Stimulated activated naive B cell treated with anti-CD40 and anti-IgM and Interleukin-4, amounts not matched to agents 10 μg/mL and 1 μg/mL and 100 μg/mL, for 72 hours (primary cell): ENCODE measurements around the gene PRDX4.
"Not testable (repeated sequence)": the region's sequence is repeated elsewhere in the genome, so short reads cannot be mapped to it uniquely, and the experiment has no call there.

Experiments
- ATAC-seq, 2 donors: fragments of 150-1000 bp; cut with Tn5 transposase; replicated peaks; 2 replicates each; pipeline ENCODE4 v1.10.0; 2021; ENCODE audit warnings: moderate library complexity in 1 of 2
- DNase-seq: peaks from one replicate; pipeline ENCODE4 v3.0.0; 2021
- H3K27ac Mint-ChIP-seq: one replicate; pipeline ENCODE4 v1.8.0; 2022; ENCODE audit warnings: mild to moderate bottlenecking, mixed read lengths
- H3K27me3 Mint-ChIP-seq, 2 donors: one replicate each; pipeline ENCODE4 v1.8.0; 2022; ENCODE audit warnings: mixed read lengths in 2 of 2
- H3K36me3 Mint-ChIP-seq, 2 donors: one replicate each; pipeline ENCODE4 v1.8.0; 2022; ENCODE audit warnings: mixed read lengths in 2 of 2, mild to moderate bottlenecking in 1 of 2
- H3K4me1 Mint-ChIP-seq, 2 donors: one replicate each; pipeline ENCODE4 v1.8.0; 2022; ENCODE audit warnings: mixed read lengths in 2 of 2, mild to moderate bottlenecking in 1 of 2
- H3K4me3 Mint-ChIP-seq, 2 donors: one replicate each; pipeline ENCODE4 v1.8.0; 2022; ENCODE audit warnings: mild to moderate bottlenecking in 2 of 2, mixed read lengths in 2 of 2, moderate library complexity in 1 of 2
- H3K9me3 Mint-ChIP-seq, 2 donors: one replicate each; pipeline ENCODE4 v1.8.0; 2022; ENCODE audit warnings: mixed read lengths in 2 of 2, mild to moderate bottlenecking in 1 of 2

PRDX4 gene

DNA sequence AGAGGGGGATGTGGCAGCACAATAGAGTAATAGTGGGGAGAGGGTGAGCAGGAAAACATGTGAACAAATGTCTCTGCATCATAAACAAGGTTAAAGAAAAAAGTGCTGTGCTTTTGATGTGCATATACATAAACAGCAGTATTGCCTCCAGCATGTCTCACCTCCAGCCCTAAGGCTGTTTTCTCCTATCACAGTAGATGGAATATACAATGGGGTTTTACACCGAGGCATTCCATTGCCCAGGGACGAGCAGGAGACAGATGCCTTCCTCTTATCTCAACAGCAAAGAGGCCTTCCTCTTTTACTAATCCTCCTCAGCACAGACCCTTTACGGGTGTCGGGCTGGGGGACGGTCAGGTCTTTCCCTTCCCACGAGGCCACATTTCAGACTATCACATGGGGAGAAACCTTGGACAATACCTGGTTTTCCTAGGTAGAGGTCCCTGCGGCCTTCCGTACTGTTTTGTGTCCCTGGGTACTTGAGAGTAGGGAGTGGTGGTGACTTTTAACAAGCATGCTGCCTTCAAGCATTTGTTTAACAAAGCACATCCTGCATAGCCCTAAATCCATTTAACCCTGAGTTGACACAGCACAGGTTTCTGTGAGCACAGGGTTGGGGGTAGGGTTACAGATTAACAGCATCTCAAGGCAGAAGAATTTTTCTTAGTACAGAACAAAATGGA lies 7.1 kb upstream of the PRDX4 start:
- H3K4me1 Mint-ChIP-seq: peaks cover 6 to 19% of the 10 kb centered on the region in 2 donors
- H3K9me3 Mint-ChIP-seq, ATAC-seq, H3K27me3 Mint-ChIP-seq, H3K36me3 Mint-ChIP-seq, H3K27ac Mint-ChIP-seq, DNase-seq, H3K4me3 Mint-ChIP-seq: not testable (repeated sequence)

DNA sequence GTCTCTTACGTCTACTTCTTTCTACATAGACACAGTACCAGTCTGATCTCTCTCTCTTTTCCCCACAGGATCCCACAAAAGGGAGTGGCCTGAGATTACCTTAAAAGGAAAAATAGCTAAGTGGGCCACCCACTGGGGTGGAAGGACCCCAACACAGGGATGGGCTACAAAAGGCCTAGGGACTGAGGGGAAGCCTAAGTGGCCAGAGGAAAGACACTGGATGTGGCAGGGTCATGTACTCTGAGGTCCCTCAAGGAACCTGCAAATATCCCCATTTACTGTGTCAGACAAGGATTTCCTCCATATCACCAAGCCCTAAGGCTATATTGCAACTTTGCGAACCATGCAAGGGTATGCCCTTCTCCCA lies 6.5 kb upstream of the PRDX4 start:
- Mint-ChIP-seq H3K4me3 (no peak overlapping the region), H3K9me3 (peaks cover 0 to under 1% of the 10 kb centered on the region in 2 donors), H3K27ac (no peak overlapping the region), H3K27me3 (no peaks in the 10 kb centered on the region), H3K36me3 (peaks cover 0 to under 1% of the 10 kb centered on the region in 2 donors), H3K4me1 (peaks cover 6 to 19% of the 10 kb centered on the region in 2 donors)
- no peak for ATAC-seq
- DNase-seq: no peak

DNA sequence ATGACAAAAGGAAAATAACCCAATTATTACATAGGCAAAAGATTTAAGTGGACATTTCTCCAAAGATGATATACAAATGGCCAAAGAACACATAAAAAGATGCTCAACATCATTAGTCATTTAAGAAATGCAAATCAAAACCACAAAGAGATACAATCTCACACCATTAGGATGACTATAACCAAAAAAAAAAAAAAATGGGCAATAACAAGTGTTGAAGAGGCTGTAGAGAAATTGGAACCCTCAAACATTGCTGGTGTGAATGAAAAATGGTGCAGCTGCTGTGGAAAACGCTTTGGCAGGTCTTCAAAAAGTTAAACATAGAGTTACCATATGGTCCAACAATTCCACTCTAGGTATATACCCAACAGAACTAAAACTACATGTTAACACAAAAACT lies 5.6 kb upstream of the PRDX4 start:
- Mint-ChIP-seq H3K9me3 (peaks cover 0 to 5% of the 10 kb centered on the region in 2 donors), H3K36me3 (peaks cover 0 to 4% of the 10 kb centered on the region in 2 donors), H3K27me3 (peaks cover 0 to 5% of the 10 kb centered on the region in 2 donors), H3K4me3 (no peak overlapping the region), H3K4me1 (peaks cover 9 to 24% of the 10 kb centered on the region in 2 donors), H3K27ac (no peak overlapping the region)
- no peak for DNase-seq
- ATAC-seq: no peak

DNA sequence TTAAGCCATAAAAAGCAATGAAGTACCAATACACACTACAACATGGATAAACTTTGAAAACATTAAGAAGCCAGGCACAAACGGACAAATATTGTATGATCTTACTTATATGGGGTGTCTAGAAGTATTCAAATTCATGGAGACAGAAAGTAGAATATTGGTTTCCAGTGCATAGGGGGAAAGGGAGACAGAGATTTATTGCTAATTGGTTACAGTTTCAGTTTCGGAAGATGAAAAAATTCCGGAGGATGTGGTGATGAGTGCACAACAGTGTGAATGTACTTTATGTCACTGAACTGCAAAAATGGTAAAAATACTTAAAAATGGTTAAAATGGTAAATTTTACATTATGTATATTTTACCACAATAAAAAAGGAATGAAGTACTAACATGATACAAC lies 5.1 kb upstream of the PRDX4 start:
- ATAC-seq (peak; percentile 57 to 61), DNase-seq (no peak)
- H3K4me3 Mint-ChIP-seq: no peak overlapping the region
- H3K27me3 Mint-ChIP-seq: peaks cover 0 to 7% of the 10 kb centered on the region in 2 donors
- H3K27ac Mint-ChIP-seq: no peak overlapping the region
- H3K9me3 Mint-ChIP-seq: peaks cover 0 to 5% of the 10 kb centered on the region in 2 donors
- H3K36me3 Mint-ChIP-seq: peaks cover 0 to 4% of the 10 kb centered on the region in 2 donors
- H3K4me1 Mint-ChIP-seq: peaks cover 9 to 24% of the 10 kb centered on the region in 2 donors

DNA sequence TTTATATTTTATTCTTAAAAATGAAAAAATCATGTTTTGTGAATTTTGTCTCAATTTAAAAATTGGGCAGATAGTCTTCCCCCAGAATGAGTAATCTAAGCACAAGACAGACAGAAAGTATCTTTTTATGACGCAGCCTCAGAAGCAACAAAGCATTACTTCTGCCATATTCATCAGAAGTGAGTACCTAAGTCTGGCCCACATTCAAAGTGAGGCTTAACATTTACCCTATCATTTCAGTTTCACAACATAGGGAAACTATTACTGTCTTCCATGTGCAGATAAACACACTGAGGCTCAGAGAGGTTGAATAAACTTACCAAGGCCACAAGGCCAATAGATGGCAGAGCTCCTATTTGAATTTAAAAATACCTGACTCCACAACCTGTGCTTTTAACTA lies 4.4 kb upstream of the PRDX4 start:
- H3K4me1 Mint-ChIP-seq: peaks cover 9 to 24% of the 10 kb centered on the region in 2 donors
- peak; percentile 8 for DNase-seq
- peak; percentile 73 to 78 for ATAC-seq
- H3K36me3 Mint-ChIP-seq: peaks cover 0 to 4% of the 10 kb centered on the region in 2 donors
- peaks cover 0 to 8% of the 10 kb centered on the region in 2 donors for H3K27me3 Mint-ChIP-seq
- H3K9me3 Mint-ChIP-seq: peaks cover 0 to 5% of the 10 kb centered on the region in 2 donors
- H3K4me3 Mint-ChIP-seq: no peak overlapping the region
- H3K27ac Mint-ChIP-seq: no peak overlapping the region

DNA sequence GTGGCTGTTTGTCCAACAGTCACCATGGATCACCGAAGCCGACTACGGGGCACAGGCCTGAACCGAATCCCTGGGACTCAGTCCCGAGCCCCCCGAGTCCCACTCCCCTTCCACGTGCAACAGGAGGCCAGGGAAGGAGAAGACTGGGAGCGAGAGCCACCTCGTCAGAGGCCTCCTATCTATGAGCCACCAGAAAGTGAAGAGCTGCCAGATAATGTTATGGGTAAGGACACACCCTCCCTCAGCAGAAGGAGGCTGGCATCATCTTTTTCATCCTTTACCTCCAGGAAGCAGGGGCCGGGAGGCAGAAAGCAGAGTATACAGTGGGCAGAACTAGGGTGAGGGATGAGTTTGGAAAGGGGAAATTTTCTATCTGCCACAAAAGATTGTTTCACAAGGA lies 2.8 kb upstream of the PRDX4 start:
- ATAC-seq (no peak), DNase-seq (no peak)
- Mint-ChIP-seq H3K27ac (no peak overlapping the region), H3K4me3 (no peak overlapping the region), H3K4me1 (peaks cover 9 to 29% of the 10 kb centered on the region in 2 donors), H3K27me3 (peaks cover 0 to 8% of the 10 kb centered on the region in 2 donors), H3K36me3 (peaks cover 0 to 4% of the 10 kb centered on the region in 2 donors), H3K9me3 (peaks cover 0 to 5% of the 10 kb centered on the region in 2 donors)

DNA sequence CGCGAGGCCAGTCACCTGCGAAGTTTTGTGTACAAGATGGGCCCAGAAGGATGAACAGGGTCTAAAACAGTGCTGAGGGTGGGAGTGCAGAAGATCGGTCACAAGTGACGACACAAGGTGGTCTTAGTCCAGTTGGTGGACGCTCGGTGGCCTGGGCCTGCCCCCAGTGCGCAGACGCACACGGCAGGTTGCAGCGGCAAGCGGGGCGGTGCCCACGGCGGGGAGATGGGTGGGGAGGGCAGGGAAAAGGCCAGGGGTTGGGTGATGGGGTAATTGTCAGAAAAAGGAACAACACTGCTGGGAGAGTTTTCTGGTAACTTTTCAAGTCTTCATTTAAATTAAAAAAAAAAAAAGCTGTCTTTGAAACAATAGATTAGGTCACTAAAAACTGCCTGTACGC lies 1.0 kb upstream of the PRDX4 start:
- ATAC-seq (no peak), DNase-seq (no peak)
- Mint-ChIP-seq H3K4me3 (peak overlapping the region in 1 of 2 donors; percentile 57), H3K27me3 (peaks cover 0 to 8% of the 10 kb centered on the region in 2 donors), H3K36me3 (peaks cover 2 to 4% of the 10 kb centered on the region in 2 donors), H3K27ac (no peak overlapping the region), H3K9me3 (peaks cover 0 to 5% of the 10 kb centered on the region in 2 donors), H3K4me1 (peaks cover 6 to 20% of the 10 kb centered on the region in 2 donors)

DNA sequence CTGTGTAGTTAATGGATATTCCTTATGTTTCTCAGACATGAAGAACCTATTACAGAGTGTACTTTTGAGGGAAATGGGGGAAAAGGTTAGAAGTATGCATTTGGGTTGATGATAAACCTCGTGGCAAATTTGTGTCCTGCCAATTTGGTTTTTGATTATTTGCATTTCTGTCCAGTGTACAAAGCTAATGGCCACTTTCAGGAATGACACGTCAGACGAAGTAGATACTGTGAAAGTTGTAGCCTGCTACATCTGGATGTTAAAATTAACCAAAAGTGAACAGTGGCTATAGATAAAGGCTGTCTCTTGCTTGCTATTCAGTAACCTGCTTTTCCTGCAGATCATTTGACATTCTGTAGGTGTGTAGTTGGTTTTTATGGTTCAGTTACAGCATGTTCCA lies 1.0 kb downstream of the PRDX4 start:
- peak overlapping the region; percentile 93 for H3K27ac Mint-ChIP-seq
- DNase-seq (no peak), ATAC-seq (no peak)
- peaks cover 3 to 11% of the 10 kb centered on the region in 2 donors for H3K4me1 Mint-ChIP-seq
- H3K9me3 Mint-ChIP-seq: peaks cover 0 to 5% of the 10 kb centered on the region in 2 donors
- peaks cover 0 to 8% of the 10 kb centered on the region in 2 donors for H3K27me3 Mint-ChIP-seq
- peaks cover 2 to 9% of the 10 kb centered on the region in 2 donors for H3K36me3 Mint-ChIP-seq
- H3K4me3 Mint-ChIP-seq: peak overlapping the region; percentile 86 to 87

DNA sequence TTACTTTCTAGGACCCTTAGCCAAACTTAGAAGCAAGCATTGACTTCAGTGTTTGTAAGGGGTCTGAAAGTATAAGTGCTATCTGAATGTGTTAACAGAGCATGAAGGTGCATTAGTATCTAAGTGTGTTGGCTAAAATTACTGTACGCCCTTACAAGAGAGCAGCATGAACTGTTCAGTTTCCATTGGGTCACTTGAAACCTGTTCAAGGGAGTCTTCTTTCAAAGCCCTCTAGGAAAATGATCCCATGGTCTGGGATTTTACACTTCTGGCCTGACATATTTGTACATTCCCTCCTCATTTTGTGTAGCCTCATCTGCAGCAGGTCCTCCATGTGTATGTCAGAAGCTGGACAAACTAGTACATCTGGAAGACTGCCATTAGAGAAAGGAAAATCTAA lies 3.2 kb downstream of the PRDX4 start:
- peaks cover 3 to 11% of the 10 kb centered on the region in 2 donors for H3K4me1 Mint-ChIP-seq
- H3K27me3 Mint-ChIP-seq: peaks cover 0 to 8% of the 10 kb centered on the region in 2 donors
- no peak for DNase-seq
- no peak for ATAC-seq
- peaks cover 0 to 5% of the 10 kb centered on the region in 2 donors for H3K9me3 Mint-ChIP-seq
- no peak overlapping the region for H3K27ac Mint-ChIP-seq
- no peak overlapping the region for H3K4me3 Mint-ChIP-seq
- H3K36me3 Mint-ChIP-seq: peaks cover 3 to 9% of the 10 kb centered on the region in 2 donors

DNA sequence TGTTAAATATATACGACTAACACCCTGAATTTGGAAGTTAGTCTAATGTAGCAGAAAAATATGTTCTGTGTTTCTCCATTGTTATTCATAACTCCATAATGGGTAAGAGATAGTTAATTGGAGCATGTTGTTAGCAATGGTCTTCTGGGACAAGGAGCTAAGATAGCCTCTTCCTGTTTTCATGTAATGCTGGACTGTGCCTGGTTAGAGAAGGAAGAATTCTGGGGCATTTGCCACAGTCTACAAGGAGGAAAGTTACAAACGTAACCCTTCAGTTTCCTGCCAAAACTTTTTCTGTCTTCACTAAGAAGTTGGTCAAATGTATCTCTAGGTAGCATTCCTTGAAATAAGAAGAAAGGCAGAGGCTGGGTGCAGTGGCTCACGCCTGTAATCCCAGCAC lies 5.8 kb downstream of the PRDX4 start:
- H3K9me3 Mint-ChIP-seq: no peaks in the 10 kb centered on the region
- H3K27ac Mint-ChIP-seq: no peak overlapping the region
- no peaks in the 10 kb centered on the region for H3K27me3 Mint-ChIP-seq
- H3K4me3 Mint-ChIP-seq: no peak overlapping the region
- DNase-seq (no peak), ATAC-seq (no peak)
- peaks cover 0 to 5% of the 10 kb centered on the region in 2 donors for H3K4me1 Mint-ChIP-seq
- peaks cover 3 to 9% of the 10 kb centered on the region in 2 donors for H3K36me3 Mint-ChIP-seq

DNA sequence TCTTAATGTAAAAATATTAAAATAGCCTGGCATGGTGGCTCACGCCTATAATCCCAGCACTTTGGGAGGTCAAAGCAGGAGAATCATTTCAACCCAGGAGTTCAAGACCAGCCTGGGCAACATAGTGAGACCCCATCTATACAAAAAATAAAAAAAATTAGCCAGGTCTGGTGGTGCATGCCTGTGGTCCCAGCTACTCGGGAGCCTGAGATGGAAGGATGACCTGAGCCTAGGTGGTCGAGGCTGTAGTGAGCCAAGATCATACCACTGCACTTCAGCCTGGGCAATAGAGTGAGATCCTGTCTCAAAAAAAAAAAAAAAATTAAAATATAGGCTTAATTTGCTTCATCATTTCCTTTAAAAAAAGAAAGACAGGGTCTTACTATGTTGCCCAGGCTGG lies 9.2 kb downstream of the PRDX4 start:
- not testable (repeated sequence) for H3K4me3 Mint-ChIP-seq, ATAC-seq, H3K27me3 Mint-ChIP-seq, H3K27ac Mint-ChIP-seq, DNase-seq, H3K9me3 Mint-ChIP-seq, H3K4me1 Mint-ChIP-seq
- H3K36me3 Mint-ChIP-seq: peaks cover 2 to 13% of the 10 kb centered on the region in 2 donors

DNA sequence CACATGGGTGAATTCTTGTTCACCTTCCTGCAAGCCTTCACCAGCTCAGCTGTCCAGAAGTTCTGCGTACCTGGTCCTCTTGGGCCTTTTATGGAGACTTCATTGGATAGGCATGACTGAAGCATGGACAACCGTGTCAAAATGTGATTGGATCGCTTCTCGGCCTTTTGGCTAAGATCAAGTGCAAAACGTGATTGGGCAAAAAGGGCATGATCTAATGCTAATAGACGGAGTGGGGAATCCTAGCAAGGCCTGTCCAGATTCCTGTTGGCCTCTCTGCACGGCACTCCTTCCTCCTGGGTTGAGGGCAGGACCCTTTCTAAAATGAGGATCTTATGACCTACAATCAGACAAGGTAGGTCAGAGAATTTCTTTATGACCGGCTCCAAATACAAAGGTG lies 24.9 kb downstream of the PRDX4 start:
- no peaks in the 10 kb centered on the region for H3K27me3 Mint-ChIP-seq
- no peak for ATAC-seq

DNA sequence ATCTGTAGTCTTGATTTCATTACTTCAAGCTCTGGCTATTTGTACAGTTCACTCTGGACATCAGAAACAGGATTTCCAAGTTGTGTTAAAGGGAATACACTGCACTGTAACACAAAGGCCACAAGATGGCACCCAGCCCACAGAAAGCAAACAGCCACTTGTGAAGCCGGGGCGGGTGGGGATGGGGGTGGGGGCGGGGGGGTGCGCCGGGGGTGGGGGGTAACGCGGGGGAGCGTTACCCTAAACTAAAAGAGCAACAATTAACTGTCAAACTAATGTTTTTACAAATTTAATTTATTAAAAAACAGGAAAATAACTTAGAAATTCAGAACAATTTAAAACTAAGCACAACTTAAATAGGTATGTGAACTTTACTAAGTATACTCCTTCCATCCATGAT lies 27.3 kb downstream of the PRDX4 start:
- peak; percentile 58 to 79 for ATAC-seq

More for the DNA sequence above, 24.9 kb downstream of the PRDX4 start:
- H3K9me3 Mint-ChIP-seq: no peaks in the 10 kb centered on the region
- no peak for DNase-seq
- no peaks in the 10 kb centered on the region for H3K4me1 Mint-ChIP-seq
- H3K36me3 Mint-ChIP-seq: no peaks in the 10 kb centered on the region
- H3K27ac Mint-ChIP-seq: no peak overlapping the region
- no peak overlapping the region for H3K4me3 Mint-ChIP-seq

DNA sequence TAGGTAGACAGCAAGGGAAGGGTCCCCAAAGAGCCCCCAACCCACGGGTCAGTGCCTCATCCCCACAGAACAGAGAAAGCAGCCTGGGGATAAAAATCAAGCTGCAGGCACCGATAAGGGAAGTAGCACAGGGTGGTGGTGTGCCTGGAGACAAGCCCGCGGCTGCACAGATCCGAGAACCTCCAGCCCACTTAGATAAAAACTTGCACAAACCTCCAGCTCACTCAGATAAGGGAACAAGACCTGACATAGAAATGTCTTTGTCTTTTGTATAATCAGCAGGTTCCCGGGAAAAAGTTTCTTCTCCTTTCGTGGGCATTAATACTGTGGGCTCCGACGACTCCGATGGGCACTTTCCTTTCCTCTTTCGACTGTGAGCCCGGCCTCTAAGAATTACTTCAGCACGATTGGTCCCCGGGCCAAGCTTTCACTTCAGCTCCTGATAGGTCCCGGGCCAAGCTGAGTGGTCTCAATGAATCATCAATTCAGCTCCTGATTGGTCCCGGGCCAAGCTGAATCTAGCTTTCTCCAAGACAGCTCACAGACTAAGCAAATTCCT lies 32.4 kb downstream of the PRDX4 start:
- peak; percentile 9 for DNase-seq
- H3K4me1 Mint-ChIP-seq: no peaks in the 10 kb centered on the region
- H3K9me3 Mint-ChIP-seq: no peaks in the 10 kb centered on the region
- peak overlapping the region; percentile 48 to 65 for H3K4me3 Mint-ChIP-seq
- ATAC-seq: peak; percentile 87 to 88
- H3K27ac Mint-ChIP-seq: peak overlapping the region; percentile 68
- H3K27me3 Mint-ChIP-seq: no peaks in the 10 kb centered on the region
- H3K36me3 Mint-ChIP-seq: peaks cover 12 to 15% of the 10 kb centered on the region in 2 donors

More for the DNA sequence above, 27.3 kb downstream of the PRDX4 start:
- H3K9me3 Mint-ChIP-seq: no peaks in the 10 kb centered on the region
- no peak for DNase-seq
- no peak overlapping the region for H3K27ac Mint-ChIP-seq
- no peaks in the 10 kb centered on the region for H3K36me3 Mint-ChIP-seq
- H3K4me3 Mint-ChIP-seq: no peak overlapping the region
- no peaks in the 10 kb centered on the region for H3K4me1 Mint-ChIP-seq
- no peaks in the 10 kb centered on the region for H3K27me3 Mint-ChIP-seq

DNA sequence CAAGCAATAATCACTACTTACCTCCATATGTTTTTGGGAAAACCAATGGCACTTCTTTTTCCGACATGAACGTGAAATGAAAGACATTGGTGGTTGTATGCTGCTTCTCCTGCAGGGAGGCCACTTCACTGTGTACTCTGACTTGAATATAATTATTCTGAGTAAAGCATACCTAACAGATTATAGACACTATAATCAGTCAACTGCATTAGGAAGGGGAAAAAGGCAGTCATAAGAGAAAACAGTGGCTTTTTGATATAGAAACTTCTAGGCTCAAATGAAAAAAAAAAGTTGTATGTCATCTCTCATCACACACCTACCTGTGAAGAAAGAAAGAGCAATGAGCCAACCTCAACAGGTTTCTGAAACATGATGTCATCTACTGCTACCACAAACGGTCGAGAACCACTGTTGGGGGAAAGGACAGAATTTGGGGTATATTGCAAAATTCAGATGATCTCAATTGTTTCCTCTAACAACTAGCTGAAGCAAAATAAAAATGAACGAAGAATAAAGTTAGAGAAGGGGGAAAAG lies 37.4 kb downstream of the PRDX4 start:
- Mint-ChIP-seq H3K9me3 (no peaks in the 10 kb centered on the region), H3K36me3 (peaks cover 15% of the 10 kb centered on the region in 2 donors), H3K27me3 (no peaks in the 10 kb centered on the region), H3K4me3 (no peak overlapping the region), H3K27ac (no peak overlapping the region), H3K4me1 (no peaks in the 10 kb centered on the region)
- ATAC-seq: no peak
- DNase-seq: no peak
